Cardiac septum (tissue), 1 donor: ENCODE results near the gene SNX21. TPM values are rescaled to one million over a fixed set of nuclear protein-coding genes. Genes with fewer than 3 reads are reported as not detected.

Source experiments
- total RNA-seq: library from RNA; stranded (reverse); fragmentation: NEBNext Ultra II Directional; extraction: Animal tissue kit (Norgen Biotek cat#: 25700); gene quantifications from one replicate; pipeline ENCODE4 v1.2.1, GENCODE V29; 2021
- donor health status: DM: no; HTN: no; CAD: no.

SNX21 gene
- total RNA-seq, 1 donor from 2014 or later = 19.5 TPM

Other genes with a start within 250 kb of the SNX21 start
- not detected for gene WFDC10A, start 204.1 kb upstream of the SNX21 start, total RNA-seq
- not detected for gene WFDC9, start 202.5 kb upstream of the SNX21 start, total RNA-seq
- not detected for gene WFDC11, start 163.6 kb upstream of the SNX21 start, total RNA-seq
- not detected for gene WFDC13, start 131.8 kb upstream of the SNX21 start, total RNA-seq
- gene WFDC10B, start 128.8 kb upstream of the SNX21 start, total RNA-seq = not detected
- not detected for gene SPINT4, start 111.5 kb upstream of the SNX21 start, total RNA-seq
- gene WFDC3, start 41.9 kb upstream of the SNX21 start, total RNA-seq = 2.0 TPM
- 26.3 TPM for gene DNTTIP1, start 41.8 kb upstream of the SNX21 start, total RNA-seq
- 0.38 TPM for gene UBE2C, start 21.2 kb upstream of the SNX21 start, total RNA-seq
- not detected for gene TNNC2, start 6.5 kb upstream of the SNX21 start, total RNA-seq
- gene ACOT8, start 23.6 kb downstream of the SNX21 start, total RNA-seq = 24.9 TPM
- 2.0 TPM for gene ZSWIM3, start 23.8 kb downstream of the SNX21 start, total RNA-seq
- gene ZSWIM1, start 47.4 kb downstream of the SNX21 start, total RNA-seq = 6.9 TPM
- 3.3 TPM for gene SPATA25, start 53.8 kb downstream of the SNX21 start, total RNA-seq
- 7.6 TPM for gene NEURL2, start 57.4 kb downstream of the SNX21 start, total RNA-seq
- 111 TPM for gene CTSA, start 57.5 kb downstream of the SNX21 start, total RNA-seq
- 37.1 TPM for gene PLTP, start 78.4 kb downstream of the SNX21 start, total RNA-seq
- 30.2 TPM for gene PCIF1, start 100.9 kb downstream of the SNX21 start, total RNA-seq
- gene ZNF335, start 138.4 kb downstream of the SNX21 start, total RNA-seq = 8.5 TPM
- 2.4 TPM for gene MMP9, start 175.1 kb downstream of the SNX21 start, total RNA-seq
- gene SLC12A5, start 195.4 kb downstream of the SNX21 start, total RNA-seq = 0.73 TPM